HL-60 (cell line): ENCODE results near the gene LMF1.

ENCODE experiments used
- DNase-seq, 2 experiments: peaks; one replicate each; pipeline ENCODE4 v3.0.0-alpha.2; 2010 to 2020; ENCODE audit warnings: low read depth in 1 of 2, low spot score in 1 of 2
- H3K27ac ChIP-seq: fragments of 250-450 bp; sonication (Bioruptor Pico); replicated peaks from 2 replicates; pipeline ENCODE4 v1.5.1; 2020; ENCODE audit warnings: mild to moderate bottlenecking, moderate library complexity
- H3K27me3 ChIP-seq: fragments of 250-450 bp; sonication (Bioruptor Pico); 2 replicates; pipeline ENCODE4 v1.5.1; 2021; ENCODE audit warnings: mild to moderate bottlenecking, moderate library complexity; ENCODE audit not compliant: insufficient read depth, poor library complexity, severe bottlenecking
- H3K4me3 ChIP-seq: replicated peaks from 2 replicates; pipeline ENCODE4 v1.5.1; 2011; ENCODE audit warnings: mild to moderate bottlenecking, control low read depth, low read length; ENCODE audit not compliant: insufficient read depth
- CTCF ChIP-seq: IDR thresholded peaks from one replicate; pipeline ENCODE4 v1.5.1; 2011; ENCODE audit warnings: low read length, control low read depth, inconsistent platforms; ENCODE audit not compliant: insufficient read depth
- GABPA ChIP-seq: IDR thresholded peaks from 2 replicates; pipeline ENCODE4 v1.6.1; 2012; ENCODE audit warnings: low read depth
- POLR2AphosphoS5 ChIP-seq: IDR thresholded peaks from 2 replicates; pipeline ENCODE4 v1.6.1; 2012; ENCODE audit warnings: low read depth
- REST ChIP-seq: IDR thresholded peaks from 2 replicates; pipeline ENCODE4 v1.6.1; 2012; ENCODE audit warnings: low read depth; ENCODE audit not compliant: insufficient replicate concordance
- SPI1 ChIP-seq: IDR thresholded peaks from 2 replicates; pipeline ENCODE4 v1.6.1; 2012; ENCODE audit warnings: low read depth, mild to moderate bottlenecking, borderline replicate concordance

Gene LMF1

GRCh38 chr16:930076-930475 lies 40.7 kb downstream of the LMF1 start:
- Histone ChIP-seq H3K4me3 (no peak overlapping the region), H3K27me3 (no peaks in the 10 kb centered on the region), H3K27ac (no peak overlapping the region)
- TF ChIP-seq POLR2AphosphoS5 (no peak), CTCF (no peak), SPI1 (no peak), REST (no peak), GABPA (no peak)
- DNase-seq, result no peak

- Histone ChIP-seq H3K27ac (no peak overlapping the region), H3K4me3 (no peak overlapping the region), H3K27me3 (no peaks in the 10 kb centered on the region)
- DNase-seq, result no peak
- TF ChIP-seq SPI1 (no peak), GABPA (no peak), REST (no peak), CTCF (no peak), POLR2AphosphoS5 (no peak)
Measured at GRCh38 chr16:929227-930073, 41.3 kb downstream of the LMF1 start.

GRCh38 chr16:928526-928925 lies 42.3 kb downstream of the LMF1 start:
- no peak for DNase-seq
- H3K27me3 ChIP-seq, result no peaks in the 10 kb centered on the region
- no peak overlapping the region for H3K4me3 ChIP-seq
- TF ChIP-seq GABPA, result no peak
- TF ChIP-seq POLR2AphosphoS5, result no peak
- no peak for TF ChIP-seq SPI1
- no peak for TF ChIP-seq CTCF
- TF ChIP-seq REST, result no peak
- no peak overlapping the region for H3K27ac ChIP-seq
